Epithelial cell of prostate (primary cell): Measurements from ENCODE around the gene METTL25B.
A peak's percentile ranks its signal among the peaks of the same experiment; 100 is the strongest.

Experiments used
- DNase-seq: peaks from one replicate; pipeline ENCODE4 v3.0.0-alpha.2; 2011; ENCODE audit warnings: low read depth, low spot score
- H3K27ac ChIP-seq: fragments of 450-650 bp; 2 replicates; pipeline ENCODE4 v1.5.1; 2017; ENCODE audit warnings: mild to moderate bottlenecking

Gene METTL25B

DNA sequence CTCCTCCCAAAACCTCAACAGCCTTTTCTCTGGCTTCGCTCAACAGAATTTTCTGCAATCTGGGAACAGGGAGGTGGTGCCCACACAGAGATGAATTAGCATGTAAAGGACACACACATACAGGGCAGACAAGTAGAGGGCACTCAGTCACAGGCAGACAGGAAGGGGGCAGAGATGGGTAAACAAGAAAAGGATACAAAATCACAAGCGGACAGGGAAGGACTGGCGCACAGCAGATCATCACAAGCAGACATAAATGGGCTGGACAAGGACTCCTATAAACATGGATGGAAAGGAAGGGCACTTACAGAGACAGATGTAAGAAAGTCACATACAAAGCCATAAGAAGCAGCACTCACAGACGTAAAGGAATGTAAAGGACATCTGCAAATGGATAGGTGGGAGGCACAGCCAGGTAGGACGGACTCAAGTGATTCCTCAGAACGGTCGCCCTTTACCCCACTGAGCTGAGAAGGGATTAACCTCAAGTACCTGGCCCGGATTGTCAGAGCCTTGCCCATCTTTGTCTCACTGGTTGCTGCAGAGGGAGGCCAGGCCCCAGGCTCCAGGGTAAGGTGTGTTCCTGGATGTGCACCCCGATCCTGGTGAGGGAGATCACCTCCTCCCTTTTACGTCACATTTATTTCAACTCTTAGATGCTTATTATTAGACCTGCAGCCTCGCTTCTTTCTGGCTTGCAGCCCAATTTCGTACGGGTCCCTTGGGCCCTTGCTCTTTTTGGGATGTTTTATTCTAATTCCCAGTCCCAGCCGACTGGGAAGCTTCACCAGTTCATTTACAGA, 38.2 kb downstream of the METTL25B start:
- DNase-seq, result no peak
- peak overlapping the region; percentile 88 for H3K27ac ChIP-seq

DNA sequence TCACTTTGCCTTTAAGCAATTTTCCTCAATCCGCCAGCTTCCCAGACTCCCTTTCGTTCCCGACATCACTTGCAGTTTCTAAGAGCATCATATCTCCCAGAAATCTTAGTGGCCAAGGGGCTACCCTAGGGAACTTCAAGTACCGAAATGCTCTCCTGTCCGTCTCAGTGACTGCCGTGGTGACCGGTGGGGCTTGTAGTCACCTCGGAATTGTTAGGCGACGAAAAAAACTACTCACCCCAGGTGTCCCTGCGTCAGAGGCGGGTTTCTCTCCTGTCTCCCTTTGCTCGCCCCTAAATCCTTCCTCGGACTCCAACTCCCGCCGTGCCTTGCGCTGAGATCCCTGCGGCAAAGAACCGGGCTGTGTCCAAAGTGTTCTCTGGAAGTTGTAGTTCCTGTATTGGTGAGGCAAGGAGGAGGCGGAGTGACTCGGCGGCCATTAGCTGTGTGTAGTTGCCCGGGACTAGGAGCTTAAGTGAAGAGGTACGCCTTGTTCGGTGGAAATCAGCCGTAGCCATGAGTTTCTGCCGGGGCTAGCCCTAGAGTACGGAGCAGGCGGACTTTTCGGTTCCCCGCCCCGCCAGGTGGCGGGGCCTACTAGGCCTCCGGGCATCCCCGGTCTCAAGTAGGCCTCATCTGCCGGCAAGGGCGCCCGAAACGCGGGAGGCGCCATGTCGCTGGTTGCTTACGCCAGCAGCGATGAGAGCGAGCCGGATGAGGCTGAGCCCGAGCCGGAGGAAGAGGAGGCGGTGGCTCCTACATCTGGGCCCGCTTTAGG, 39.0 kb downstream of the METTL25B start, which contains the start of gene PRCC:
TSS of gene PRCC (plus strand) at position 435 of the 778 bp plus-strand sequence. CDS start at position 672, 237 bp downstream.
- H3K27ac ChIP-seq, result peak within 1 kb of the TSS; percentile 88
- peak; percentile 99 for DNase-seq

- DNase-seq, result no peak
- H3K27ac ChIP-seq, result peak overlapping the region; percentile 88
These were observed 39.8 kb downstream of the METTL25B start for GRCh38 chr1:156767879-156768604.

DNA sequence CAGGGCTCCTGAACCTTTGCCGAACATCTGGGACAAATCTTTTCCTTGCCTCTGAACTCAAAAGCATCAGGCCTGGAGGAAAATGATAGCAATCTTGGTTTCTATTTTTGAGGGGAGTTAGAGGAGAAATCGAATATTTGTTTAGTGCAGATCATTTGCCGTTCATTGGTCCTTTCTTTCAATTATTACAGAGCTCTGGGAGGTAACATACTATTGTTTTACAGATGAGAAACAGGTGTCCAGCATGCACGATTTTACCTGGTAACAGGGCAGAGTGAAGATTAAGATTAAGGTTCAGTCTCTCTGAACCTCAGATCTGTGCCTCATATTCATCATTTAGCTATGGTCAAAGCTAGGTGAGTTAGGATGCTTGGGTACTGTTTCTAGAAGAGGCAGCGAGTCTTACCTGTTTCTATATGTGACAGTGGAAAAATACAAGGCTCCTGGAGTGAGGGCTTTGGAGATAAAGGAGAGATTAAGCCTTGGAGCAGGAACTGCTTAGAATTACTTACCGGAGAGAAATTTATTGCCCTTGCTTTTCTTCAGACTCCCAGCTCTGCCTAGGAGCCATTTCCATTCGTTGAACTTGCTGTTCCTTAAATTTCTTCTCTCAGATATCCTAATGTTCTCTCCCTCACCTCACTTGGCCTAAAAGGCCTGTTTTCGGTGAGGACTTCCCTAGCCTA, 40.5 kb downstream of the METTL25B start:
- peak overlapping the region; percentile 88 for H3K27ac ChIP-seq
- DNase-seq, result no peak

GRCh38 chr1:156772222-156772621, 44.0 kb downstream of the METTL25B start:
- no peak for DNase-seq
- H3K27ac ChIP-seq, result no peak overlapping the region

- no peak for DNase-seq
- no peak overlapping the region for H3K27ac ChIP-seq
These were observed 44.6 kb downstream of the METTL25B start for GRCh38 chr1:156772728-156773497.

- DNase-seq, result no peak
- H3K27ac ChIP-seq, result no peak overlapping the region
These were observed 45.3 kb downstream of the METTL25B start for GRCh38 chr1:156773607-156774006.

- no peak overlapping the region for H3K27ac ChIP-seq
- no peak for DNase-seq
These were observed 47.5 kb downstream of the METTL25B start for GRCh38 chr1:156775799-156776198.

DNA sequence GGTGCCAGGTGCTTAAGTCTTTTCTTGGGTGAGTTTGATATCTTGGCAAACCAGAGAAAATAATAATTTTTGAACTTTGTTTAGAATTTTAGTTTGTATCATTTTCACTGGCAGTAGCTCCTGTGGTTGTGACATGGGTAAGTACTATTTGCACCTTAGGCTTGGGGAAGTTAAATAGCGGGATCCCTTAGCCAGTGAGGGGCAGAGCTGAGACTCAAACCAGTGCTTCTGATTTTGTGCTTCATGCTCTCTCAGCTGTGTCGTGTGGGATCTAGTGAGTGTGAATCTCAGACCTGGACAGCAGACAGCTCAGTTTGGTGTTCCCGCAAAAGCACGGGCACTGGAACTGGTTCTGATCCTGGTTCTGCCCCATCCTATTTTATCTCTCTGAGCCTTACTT, 48.7 kb downstream of the METTL25B start:
- H3K27ac ChIP-seq, result peak overlapping the region; percentile 29

GRCh38 chr1:156777573-156777972, 49.3 kb downstream of the METTL25B start:
- H3K27ac ChIP-seq, result peak overlapping the region; percentile 29
- no peak for DNase-seq

More for the DNA sequence above, 48.7 kb downstream of the METTL25B start:
- no peak for DNase-seq

- no peak overlapping the region for H3K27ac ChIP-seq
- DNase-seq, result no peak
These were observed 53.4 kb downstream of the METTL25B start for GRCh38 chr1:156781585-156782186.

- no peak for DNase-seq
- H3K27ac ChIP-seq, result no peak overlapping the region
These were observed 57.2 kb downstream of the METTL25B start for GRCh38 chr1:156785458-156785857.
